ENCODE data around the gene CLN5.

- TF ChIP-seq CTCF (IDR thresholded peaks at IDR 0.05; ENCODE audit: poor library complexity, severe bottlenecking) (no peak), EZH2 (IDR thresholded peaks at IDR 0.05; ENCODE audit: borderline replicate concordance, insufficient read depth, low read length, poor library complexity, severe bottlenecking) (no peak), MXI1 (conservative IDR thresholded peaks at IDR 0.05; ENCODE audit: poor library complexity, severe bottlenecking) (no peak), EP300 (conservative IDR thresholded peaks at IDR 0.05; ENCODE audit: poor library complexity, severe bottlenecking) (no peak), TAF1 (IDR thresholded peaks at IDR 0.05; ENCODE audit: low read depth) (no peak), SMC3 (conservative IDR thresholded peaks at IDR 0.05; ENCODE audit: poor library complexity) (no peak)
Measured at GRCh38 chr13:76976490-76976889, 15.4 kb upstream of the CLN5 start.
